SU-DHL-6 (cell line): ENCODE results near the gene SIT1.
A peak's percentile ranks its signal among the peaks of the same experiment; 100 is the strongest.

Experiments used
- H2AFZ ChIP-seq: fragments of 200-600 bp; sonication (generic); 2 replicates; pipeline ENCODE4 v1.6.1; 2014; ENCODE audit warnings: low read depth, mild to moderate bottlenecking, moderate library complexity, mixed read lengths, antibody characterized with exemption, low read length; ENCODE audit not compliant: severe bottlenecking
- H3F3A ChIP-seq: fragments of 200-600 bp; shearing (Covaris generic); 2 replicates; pipeline ENCODE4 v1.6.0; 2016; ENCODE audit warnings: antibody characterized with exemption, mild to moderate bottlenecking; ENCODE audit not compliant: insufficient read depth
- H3K27ac ChIP-seq: fragments of 200-600 bp; sonication (generic); 2 replicates; pipeline ENCODE4 v1.5.1; 2016; ENCODE audit warnings: low read depth, mild to moderate bottlenecking, low read length, moderate library complexity, mixed read lengths
- H3K27me3 ChIP-seq: fragments of 200-600 bp; sonication (generic), shearing (Covaris generic); 2 replicates; pipeline ENCODE4 v1.6.0; 2014; ENCODE audit warnings: mild to moderate bottlenecking, low read length
- H3K36me3 ChIP-seq: fragments of 200-600 bp; sonication (generic); 2 replicates; pipeline ENCODE4 v1.6.1; 2014; ENCODE audit warnings: mild to moderate bottlenecking, low read length, mixed read lengths
- H3K4me2 ChIP-seq: fragments of 300-600, 200-600 bp; shearing (Covaris generic), sonication (generic); 2 replicates; pipeline ENCODE4 v1.6.0; 2014; ENCODE audit warnings: low read length, low read depth, mild to moderate bottlenecking; ENCODE audit not compliant: poor library complexity, severe bottlenecking
- H3K4me3 ChIP-seq: fragments of 200-600 bp; sonication (generic); 2 replicates; pipeline ENCODE4 v1.5.1; 2014; ENCODE audit warnings: antibody characterized with exemption, low read length, mild to moderate bottlenecking, mixed read lengths; ENCODE audit not compliant: insufficient read depth, poor library complexity, severe bottlenecking
- H3K79me2 ChIP-seq: fragments of 200-600 bp; sonication (generic); 2 replicates; pipeline ENCODE4 v1.6.1; 2014; ENCODE audit warnings: mild to moderate bottlenecking, low read length, moderate library complexity; ENCODE audit not compliant: insufficient read depth
- H3K9ac ChIP-seq: fragments of 200-600 bp; sonication (generic); 2 replicates; pipeline ENCODE4 v1.7.0; 2014; ENCODE audit warnings: mild to moderate bottlenecking, low read length
- H3K9me2 ChIP-seq: fragments of 200-600 bp; sonication (generic); replicated peaks from 2 replicates; pipeline ENCODE4 v1.6.1; 2014; ENCODE audit warnings: low read length; ENCODE audit not compliant: insufficient read depth
- H3K9me3 ChIP-seq: fragments of 200-600 bp; sonication (generic); 2 replicates; pipeline ENCODE4 v1.6.1; 2014; ENCODE audit warnings: low read length, mixed read lengths; ENCODE audit not compliant: insufficient read depth
- H4K20me1 ChIP-seq: fragments of 200-600 bp; sonication (generic); 2 replicates; pipeline ENCODE4 v1.6.1; 2014; ENCODE audit warnings: low read depth, mild to moderate bottlenecking, antibody characterized with exemption, low read length, moderate library complexity, mixed read lengths
- CTCF ChIP-seq: fragments of 200-600 bp; sonication (generic); IDR thresholded peaks from one replicate; pipeline ENCODE4 v1.5.1; 2017; ENCODE audit warnings: antibody characterized with exemption, mild to moderate bottlenecking, low read length, moderate library complexity; ENCODE audit not compliant: insufficient read depth, poor library complexity, severe bottlenecking
- EZH2phosphoT487 ChIP-seq: fragments of 200-600 bp; sonication (generic), shearing (Covaris generic); conservative IDR thresholded peaks from 2 replicates; pipeline ENCODE4 v1.6.1; 2018; ENCODE audit warnings: mild to moderate bottlenecking, antibody characterized with exemption, low read length, moderate library complexity, mixed read lengths

SIT1 gene

DNA sequence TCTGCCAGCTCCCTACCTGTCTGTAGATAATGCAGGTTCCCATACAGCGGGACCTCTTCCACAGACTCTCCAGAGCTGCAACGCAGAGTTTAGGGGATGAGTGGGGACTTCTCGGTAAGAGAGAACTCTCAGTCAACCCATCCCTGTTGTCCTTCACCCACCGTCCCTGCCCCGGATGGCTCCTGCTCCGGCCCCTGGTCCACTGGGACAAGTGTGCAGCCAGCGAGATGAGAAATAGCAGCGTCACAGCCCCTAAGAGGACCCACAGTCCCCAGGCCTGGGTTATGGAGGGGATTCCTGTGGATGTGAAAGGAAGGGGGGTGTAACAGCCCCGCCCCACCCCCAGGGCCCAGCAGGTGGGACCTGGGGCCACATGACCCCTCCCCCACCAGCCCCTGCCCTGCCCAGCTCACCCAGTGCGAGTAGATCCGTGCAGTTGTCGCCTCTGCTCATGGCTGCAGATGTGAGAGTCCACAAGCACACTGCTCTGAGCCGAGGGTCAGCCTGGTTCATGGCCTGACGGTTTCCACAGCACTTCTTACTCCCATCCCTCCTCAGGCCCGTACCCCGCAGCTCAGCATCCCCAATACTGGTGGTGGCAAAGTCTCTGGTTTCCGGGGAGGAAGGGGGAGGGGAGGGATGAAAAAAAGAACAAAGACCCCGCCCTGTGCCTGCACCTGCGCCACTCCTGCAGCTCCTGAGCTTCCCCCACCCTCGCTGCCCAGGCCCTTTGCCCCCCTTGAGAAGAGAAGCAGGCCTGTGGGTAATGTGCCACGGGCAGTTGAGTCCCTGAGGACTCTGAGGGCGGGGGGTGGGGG, at the start of gene SIT1:
SIT1 (minus strand) TSS at position 591 of the 818 bp plus-strand sequence; CDS start at position 513, 78 bp downstream.
- no peak for TF ChIP-seq EZH2phosphoT487
- no peak for TF ChIP-seq CTCF
- H3K4me3 ChIP-seq: peak within 1 kb of the TSS; percentile 78
- H3K9me2 ChIP-seq: no peaks in the 10 kb centered on the region
- H3K9me3 ChIP-seq: no peaks in the 10 kb centered on the region
- H3K79me2 ChIP-seq: peaks cover 10% of the 10 kb centered on the region
- no peaks in the 10 kb centered on the region for H3K27me3 ChIP-seq
- no peaks in the 10 kb centered on the region for H4K20me1 ChIP-seq
- H3F3A ChIP-seq: peaks cover 49% of the 10 kb centered on the region
- peak within 1 kb of the TSS; percentile 76 for H3K9ac ChIP-seq
- H3K36me3 ChIP-seq: no peaks in the 10 kb centered on the region
- H3K4me2 ChIP-seq: peak within 1 kb of the TSS; percentile 80
- peak within 1 kb of the TSS; percentile 91 for H3K27ac ChIP-seq
- peak within 1 kb of the TSS; percentile 54 for H2AFZ ChIP-seq

GRCh38 chr9:35700031-35700430, 49.3 kb upstream of the SIT1 start:
- no peaks in the 10 kb centered on the region for H3K79me2 ChIP-seq
- TF ChIP-seq EZH2phosphoT487: no peak
- TF ChIP-seq CTCF: no peak
- no peaks in the 10 kb centered on the region for H3K9me2 ChIP-seq
- H3K27me3 ChIP-seq: no peaks in the 10 kb centered on the region
- H2AFZ ChIP-seq: no peak overlapping the region
- H3K9ac ChIP-seq: no peak overlapping the region
- H3K4me2 ChIP-seq: no peak overlapping the region
- peaks cover 20% of the 10 kb centered on the region; the same call in 1 of the 2 replicates for H3K36me3 ChIP-seq
- no peaks in the 10 kb centered on the region for H4K20me1 ChIP-seq
- H3F3A ChIP-seq: no peaks in the 10 kb centered on the region
- H3K9me3 ChIP-seq: no peaks in the 10 kb centered on the region
- H3K4me3 ChIP-seq: no peak overlapping the region
- no peak overlapping the region for H3K27ac ChIP-seq

GRCh38 chr9:35698231-35698630, 47.5 kb upstream of the SIT1 start:
- H3K9me2 ChIP-seq: no peaks in the 10 kb centered on the region
- H4K20me1 ChIP-seq: no peaks in the 10 kb centered on the region
- no peak for TF ChIP-seq CTCF
- no peak for TF ChIP-seq EZH2phosphoT487
- H3K4me3 ChIP-seq: no peak overlapping the region
- H3K79me2 ChIP-seq: no peaks in the 10 kb centered on the region
- H3K27me3 ChIP-seq: no peaks in the 10 kb centered on the region
- H3K27ac ChIP-seq: no peak overlapping the region
- peaks cover 20% of the 10 kb centered on the region; the same call in 1 of the 2 replicates for H3K36me3 ChIP-seq
- no peak overlapping the region for H2AFZ ChIP-seq
- H3F3A ChIP-seq: no peaks in the 10 kb centered on the region
- H3K9me3 ChIP-seq: no peaks in the 10 kb centered on the region
- H3K4me2 ChIP-seq: no peak overlapping the region
- H3K9ac ChIP-seq: no peak overlapping the region
